GM12878 (cell line): ENCODE results near the gene CCDC169. TPM values are rescaled to one million over a fixed set of nuclear protein-coding genes. Genes with fewer than 3 reads are reported as not detected.

ENCODE experiments used
- MEF2B ChIP-seq: fragments of 450-650 bp; IDR thresholded peaks from 2 replicates; pipeline ENCODE4 v1.6.1; 2018; ENCODE audit warnings: mild to moderate bottlenecking, moderate library complexity; ENCODE audit not compliant: partially characterized antibody, poor library complexity, severe bottlenecking
- POLR2AphosphoS2 ChIP-seq: IDR thresholded peaks from 2 replicates; pipeline ENCODE4 v1.6.1; 2011; ENCODE audit warnings: low read depth, mild to moderate bottlenecking, low read length, improper control_type of control experiment, moderate library complexity
- SREBF1 ChIP-seq: IDR thresholded peaks from 2 replicates; pipeline ENCODE4 v1.6.1; 2012; ENCODE audit warnings: mild to moderate bottlenecking, low read length
- TCF12 ChIP-seq: IDR thresholded peaks from 2 replicates; pipeline ENCODE4 v1.6.1; 2011; ENCODE audit warnings: low read depth, mild to moderate bottlenecking, low read length
- ZZZ3 ChIP-seq: IDR thresholded peaks from 2 replicates; pipeline ENCODE4 v1.6.1; 2011; ENCODE audit warnings: low read depth; ENCODE audit not compliant: control insufficient read depth, insufficient read length
- polyA plus RNA-seq, 11 experiments: library from polyadenylated mRNA; depleted of rRNA in 4 of 11; unstranded in 6 of 11; stranded (reverse) in 5 of 11; fragments of >200 nt; fragmentation: Nextera tagmentation in 4 of 11; fragmentation: Illumina TruSeq in 1 of 11; extraction: Ambion mirVana in 4 of 11; extraction: Trizol in 1 of 11; gene quantifications; 1 replicate in 1 of 11; 2 replicates in 10 of 11; pipeline versions ENCODE4 v1.2.1 to v1.2.3, GENCODE V29; 2011 to 2016; ENCODE audit warnings: inconsistent platforms in 2 of 11, missing spikeins in 2 of 11, low read depth in 1 of 11
- total RNA-seq, 4 experiments: library from RNA; depleted of rRNA in 3 of 4; stranded (reverse); fragments of >200 nt in 3 of 4; fragmentation: Illumina TruSeq in 1 of 4; extraction: Trizol in 1 of 4; gene quantifications; 2 replicates each; pipeline versions ENCODE4 v1.2.1 to v1.2.3, GENCODE V29; 2013 to 2021
- TF ChIP-seq, protein P1 (sequence below): fragments of 450-650 bp; conservative IDR thresholded peaks from 2 replicates; pipeline ENCODE4 v1.6.1; 2017; ENCODE audit warnings: mild to moderate bottlenecking, moderate library complexity
- TF ChIP-seq, protein P2 (sequence below): fragments of 150-350 bp; IDR thresholded peaks from 2 replicates; pipeline ENCODE4 v1.6.1; 2016; ENCODE audit warnings: low read depth, low read length
- TF ChIP-seq, protein P3 (sequence below): fragments of 450-650 bp; IDR thresholded peaks from 2 replicates; pipeline ENCODE4 v1.6.1; 2017; ENCODE audit warnings: mild to moderate bottlenecking, low read depth, inconsistent platforms; ENCODE audit not compliant: poor library complexity, severe bottlenecking

CCDC169 gene
- total and polyA plus RNA-seq, 10 of the 15 experiments (the other 5 are each of a cell fraction or from before 2014, with no cell fraction given), result 0.13 to 1.4 (median 0.24) TPM; not detected in 4

DNA sequence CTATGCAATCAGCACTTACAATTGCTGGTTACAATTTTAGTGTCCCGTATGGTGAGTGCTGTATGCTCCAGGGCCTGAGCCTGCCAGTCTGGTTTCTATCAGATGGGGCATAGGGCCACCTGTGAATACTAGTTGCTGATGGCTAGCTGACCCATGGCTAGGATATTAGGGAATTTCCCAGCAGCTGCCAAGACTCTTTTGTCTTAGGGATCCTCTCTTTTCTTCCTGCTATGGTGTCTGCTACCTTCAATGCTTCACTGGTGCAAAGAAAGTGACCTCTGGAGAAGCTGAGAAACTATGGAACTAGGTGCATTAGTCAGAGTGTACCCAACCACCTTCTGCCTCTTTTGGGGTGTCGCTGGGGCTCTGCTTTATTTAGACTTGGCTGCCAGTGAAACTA is 11.6 kb downstream of the CCDC169 start (continued):
- no peak for TF ChIP-seq MEF2B
- no peak for TF ChIP-seq ZZZ3
- TF ChIP-seq POLR2AphosphoS2, result no peak
- TF ChIP-seq, protein P1, sequence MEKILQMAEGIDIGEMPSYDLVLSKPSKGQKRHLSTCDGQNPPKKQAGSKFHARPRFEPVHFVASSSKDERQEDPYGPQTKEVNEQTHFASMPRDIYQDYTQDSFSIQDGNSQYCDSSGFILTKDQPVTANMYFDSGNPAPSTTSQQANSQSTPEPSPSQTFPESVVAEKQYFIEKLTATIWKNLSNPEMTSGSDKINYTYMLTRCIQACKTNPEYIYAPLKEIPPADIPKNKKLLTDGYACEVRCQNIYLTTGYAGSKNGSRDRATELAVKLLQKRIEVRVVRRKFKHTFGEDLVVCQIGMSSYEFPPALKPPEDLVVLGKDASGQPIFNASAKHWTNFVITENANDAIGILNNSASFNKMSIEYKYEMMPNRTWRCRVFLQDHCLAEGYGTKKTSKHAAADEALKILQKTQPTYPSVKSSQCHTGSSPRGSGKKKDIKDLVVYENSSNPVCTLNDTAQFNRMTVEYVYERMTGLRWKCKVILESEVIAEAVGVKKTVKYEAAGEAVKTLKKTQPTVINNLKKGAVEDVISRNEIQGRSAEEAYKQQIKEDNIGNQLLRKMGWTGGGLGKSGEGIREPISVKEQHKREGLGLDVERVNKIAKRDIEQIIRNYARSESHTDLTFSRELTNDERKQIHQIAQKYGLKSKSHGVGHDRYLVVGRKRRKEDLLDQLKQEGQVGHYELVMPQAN, result no peak
- TF ChIP-seq, protein P2, sequence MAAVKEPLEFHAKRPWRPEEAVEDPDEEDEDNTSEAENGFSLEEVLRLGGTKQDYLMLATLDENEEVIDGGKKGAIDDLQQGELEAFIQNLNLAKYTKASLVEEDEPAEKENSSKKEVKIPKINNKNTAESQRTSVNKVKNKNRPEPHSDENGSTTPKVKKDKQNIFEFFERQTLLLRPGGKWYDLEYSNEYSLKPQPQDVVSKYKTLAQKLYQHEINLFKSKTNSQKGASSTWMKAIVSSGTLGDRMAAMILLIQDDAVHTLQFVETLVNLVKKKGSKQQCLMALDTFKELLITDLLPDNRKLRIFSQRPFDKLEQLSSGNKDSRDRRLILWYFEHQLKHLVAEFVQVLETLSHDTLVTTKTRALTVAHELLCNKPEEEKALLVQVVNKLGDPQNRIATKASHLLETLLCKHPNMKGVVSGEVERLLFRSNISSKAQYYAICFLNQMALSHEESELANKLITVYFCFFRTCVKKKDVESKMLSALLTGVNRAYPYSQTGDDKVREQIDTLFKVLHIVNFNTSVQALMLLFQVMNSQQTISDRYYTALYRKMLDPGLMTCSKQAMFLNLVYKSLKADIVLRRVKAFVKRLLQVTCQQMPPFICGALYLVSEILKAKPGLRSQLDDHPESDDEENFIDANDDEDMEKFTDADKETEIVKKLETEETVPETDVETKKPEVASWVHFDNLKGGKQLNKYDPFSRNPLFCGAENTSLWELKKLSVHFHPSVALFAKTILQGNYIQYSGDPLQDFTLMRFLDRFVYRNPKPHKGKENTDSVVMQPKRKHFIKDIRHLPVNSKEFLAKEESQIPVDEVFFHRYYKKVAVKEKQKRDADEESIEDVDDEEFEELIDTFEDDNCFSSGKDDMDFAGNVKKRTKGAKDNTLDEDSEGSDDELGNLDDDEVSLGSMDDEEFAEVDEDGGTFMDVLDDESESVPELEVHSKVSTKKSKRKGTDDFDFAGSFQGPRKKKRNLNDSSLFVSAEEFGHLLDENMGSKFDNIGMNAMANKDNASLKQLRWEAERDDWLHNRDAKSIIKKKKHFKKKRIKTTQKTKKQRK, result no peak
- TF ChIP-seq, protein P3, sequence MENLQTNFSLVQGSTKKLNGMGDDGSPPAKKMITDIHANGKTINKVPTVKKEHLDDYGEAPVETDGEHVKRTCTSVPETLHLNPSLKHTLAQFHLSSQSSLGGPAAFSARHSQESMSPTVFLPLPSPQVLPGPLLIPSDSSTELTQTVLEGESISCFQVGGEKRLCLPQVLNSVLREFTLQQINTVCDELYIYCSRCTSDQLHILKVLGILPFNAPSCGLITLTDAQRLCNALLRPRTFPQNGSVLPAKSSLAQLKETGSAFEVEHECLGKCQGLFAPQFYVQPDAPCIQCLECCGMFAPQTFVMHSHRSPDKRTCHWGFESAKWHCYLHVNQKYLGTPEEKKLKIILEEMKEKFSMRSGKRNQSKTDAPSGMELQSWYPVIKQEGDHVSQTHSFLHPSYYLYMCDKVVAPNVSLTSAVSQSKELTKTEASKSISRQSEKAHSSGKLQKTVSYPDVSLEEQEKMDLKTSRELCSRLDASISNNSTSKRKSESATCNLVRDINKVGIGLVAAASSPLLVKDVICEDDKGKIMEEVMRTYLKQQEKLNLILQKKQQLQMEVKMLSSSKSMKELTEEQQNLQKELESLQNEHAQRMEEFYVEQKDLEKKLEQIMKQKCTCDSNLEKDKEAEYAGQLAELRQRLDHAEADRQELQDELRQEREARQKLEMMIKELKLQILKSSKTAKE, result no peak
- no peak for TF ChIP-seq TCF12
- no peak for TF ChIP-seq SREBF1
